ENCODE measurements around the gene XRCC3.

XRCC3 gene

GRCh38 chr14:103728141-103728540 is 12.9 kb upstream of the XRCC3 start:
- ATAC-seq (replicated peaks): no peak
- Mint-ChIP-seq H3K4me1 (ENCODE audit: low read depth in 2 of 2) (peaks cover 0 to 1% of the 10 kb centered on the region in 2 donors), H3K9me3 (no peaks in the 10 kb centered on the region), H3K4me3 (no peak overlapping the region), H3K36me3 (ENCODE audit: insufficient read depth) (peaks cover 8% of the 10 kb centered on the region), H3K27ac (no peak overlapping the region), H3K27me3 (no peaks in the 10 kb centered on the region)
- no peak for DNase-seq

GRCh38 chr14:103727313-103727980 is 12.2 kb upstream of the XRCC3 start:
- no peak for DNase-seq
- no peak overlapping the region for H3K4me3 Mint-ChIP-seq
- no peak overlapping the region for H3K27ac Mint-ChIP-seq
- H3K4me1 Mint-ChIP-seq (ENCODE audit: low read depth in 2 of 2): peaks cover 0 to 1% of the 10 kb centered on the region in 2 donors
- no peaks in the 10 kb centered on the region for H3K9me3 Mint-ChIP-seq
- peaks cover 8% of the 10 kb centered on the region for H3K36me3 Mint-ChIP-seq (ENCODE audit: insufficient read depth)
- no peak for ATAC-seq (replicated peaks)
- no peaks in the 10 kb centered on the region for H3K27me3 Mint-ChIP-seq

GRCh38 chr14:103726474-103726873 is 11.2 kb upstream of the XRCC3 start:
- Mint-ChIP-seq H3K9me3 (no peaks in the 10 kb centered on the region), H3K27me3 (no peaks in the 10 kb centered on the region), H3K27ac (no peak overlapping the region), H3K36me3 (ENCODE audit: insufficient read depth) (peaks cover 2% of the 10 kb centered on the region), H3K4me1 (ENCODE audit: low read depth in 2 of 2) (peaks cover 1 to 5% of the 10 kb centered on the region in 2 donors), H3K4me3 (no peak overlapping the region)
- ATAC-seq (replicated peaks): no peak
- DNase-seq: no peak

- H3K4me1 Mint-ChIP-seq (ENCODE audit: low read depth in 2 of 2): peaks cover 3 to 8% of the 10 kb centered on the region in 2 donors
These were observed 10.6 kb upstream of the XRCC3 start for GRCh38 chr14:103725739-103726395.

GRCh38 chr14:103725001-103725682 is 9.9 kb upstream of the XRCC3 start:
- Mint-ChIP-seq H3K36me3 (ENCODE audit: insufficient read depth) (no peaks in the 10 kb centered on the region), H3K27ac (no peak overlapping the region), H3K9me3 (no peaks in the 10 kb centered on the region), H3K4me1 (ENCODE audit: low read depth in 2 of 2) (peaks cover 7 to 10% of the 10 kb centered on the region in 2 donors), H3K4me3 (no peak overlapping the region), H3K27me3 (no peaks in the 10 kb centered on the region)
- no peak for DNase-seq
- ATAC-seq (replicated peaks): no peak

More at GRCh38 chr14:103725739-103726395, 10.6 kb upstream of the XRCC3 start:
- Mint-ChIP-seq H3K36me3 (ENCODE audit: insufficient read depth) (no peaks in the 10 kb centered on the region), H3K9me3 (no peaks in the 10 kb centered on the region), H3K27ac (no peak overlapping the region), H3K4me3 (no peak overlapping the region), H3K27me3 (no peaks in the 10 kb centered on the region)
- ATAC-seq (replicated peaks) (no peak), DNase-seq (no peak)

GRCh38 chr14:103724116-103724515 is 8.9 kb upstream of the XRCC3 start:
- ATAC-seq (replicated peaks) (no peak), DNase-seq (no peak)
- H3K4me1 Mint-ChIP-seq (ENCODE audit: low read depth in 2 of 2): peaks cover 10 to 12% of the 10 kb centered on the region in 2 donors
- H3K9me3 Mint-ChIP-seq: no peaks in the 10 kb centered on the region
- no peaks in the 10 kb centered on the region for H3K27me3 Mint-ChIP-seq
- no peak overlapping the region for H3K27ac Mint-ChIP-seq
- no peak overlapping the region for H3K4me3 Mint-ChIP-seq
- H3K36me3 Mint-ChIP-seq (ENCODE audit: insufficient read depth): no peaks in the 10 kb centered on the region

GRCh38 chr14:103723748-103724081 is 8.5 kb upstream of the XRCC3 start:
- no peaks in the 10 kb centered on the region for H3K9me3 Mint-ChIP-seq
- no peaks in the 10 kb centered on the region for H3K27me3 Mint-ChIP-seq
- no peak for ATAC-seq (replicated peaks)
- H3K36me3 Mint-ChIP-seq (ENCODE audit: insufficient read depth): no peaks in the 10 kb centered on the region
- H3K4me1 Mint-ChIP-seq (ENCODE audit: low read depth in 2 of 2): peaks cover 12 to 14% of the 10 kb centered on the region in 2 donors
- H3K27ac Mint-ChIP-seq: no peak overlapping the region
- no peak for DNase-seq
- H3K4me3 Mint-ChIP-seq: no peak overlapping the region

- no peak for ATAC-seq (replicated peaks)
- Mint-ChIP-seq H3K27me3 (no peaks in the 10 kb centered on the region), H3K9me3 (no peaks in the 10 kb centered on the region), H3K4me3 (no peak overlapping the region), H3K27ac (no peak overlapping the region), H3K4me1 (ENCODE audit: low read depth in 2 of 2) (peaks cover 25 to 26% of the 10 kb centered on the region in 2 donors), H3K36me3 (ENCODE audit: insufficient read depth) (no peaks in the 10 kb centered on the region)
- DNase-seq: no peak
These were observed 6.3 kb upstream of the XRCC3 start for GRCh38 chr14:103721334-103722120.

GRCh38 chr14:103719751-103720150 is 4.5 kb upstream of the XRCC3 start:
- Mint-ChIP-seq H3K9me3 (no peaks in the 10 kb centered on the region), H3K27me3 (no peaks in the 10 kb centered on the region), H3K27ac (peak overlapping the region in 1 of 2 donors; percentile 35), H3K36me3 (ENCODE audit: insufficient read depth) (peaks cover 5% of the 10 kb centered on the region), H3K4me3 (no peak overlapping the region), H3K4me1 (ENCODE audit: low read depth in 2 of 2) (peaks cover 30% of the 10 kb centered on the region in 2 donors)
- ATAC-seq (replicated peaks) (no peak), DNase-seq (no peak)

GRCh38 chr14:103718572-103718971 is 3.3 kb upstream of the XRCC3 start:
- ATAC-seq (replicated peaks) (no peak), DNase-seq (no peak)
- H3K9me3 Mint-ChIP-seq: no peaks in the 10 kb centered on the region
- H3K4me1 Mint-ChIP-seq (ENCODE audit: low read depth in 2 of 2): peaks cover 35 to 36% of the 10 kb centered on the region in 2 donors
- peak overlapping the region in 1 of 2 donors; percentile 93 for H3K4me3 Mint-ChIP-seq
- H3K27ac Mint-ChIP-seq: no peak overlapping the region
- peaks cover 5% of the 10 kb centered on the region for H3K36me3 Mint-ChIP-seq (ENCODE audit: insufficient read depth)
- no peaks in the 10 kb centered on the region for H3K27me3 Mint-ChIP-seq

- H3K27ac Mint-ChIP-seq: no peak overlapping the region
These were observed 1.7 kb upstream of the XRCC3 start for GRCh38 chr14:103716899-103717411.

GRCh38 chr14:103716091-103716801 is 995 bp upstream of the XRCC3 start:
- Mint-ChIP-seq H3K36me3 (ENCODE audit: insufficient read depth) (peaks cover 5% of the 10 kb centered on the region), H3K27ac (no peak overlapping the region), H3K4me3 (peak overlapping the region; percentile 88 to 93), H3K9me3 (no peaks in the 10 kb centered on the region), H3K27me3 (no peaks in the 10 kb centered on the region), H3K4me1 (ENCODE audit: low read depth in 2 of 2) (peaks cover 32 to 39% of the 10 kb centered on the region in 2 donors)
- ATAC-seq (replicated peaks) (no peak), DNase-seq (peak in 1 of 3 experiments; percentile 8)

More at GRCh38 chr14:103716899-103717411, 1.7 kb upstream of the XRCC3 start:
- DNase-seq (no peak), ATAC-seq (replicated peaks) (no peak)
- peak overlapping the region; percentile 88 to 93 for H3K4me3 Mint-ChIP-seq
- H3K9me3 Mint-ChIP-seq: no peaks in the 10 kb centered on the region
- H3K27me3 Mint-ChIP-seq: no peaks in the 10 kb centered on the region
- peaks cover 39 to 40% of the 10 kb centered on the region in 2 donors for H3K4me1 Mint-ChIP-seq (ENCODE audit: low read depth in 2 of 2)
- H3K36me3 Mint-ChIP-seq (ENCODE audit: insufficient read depth): peaks cover 5% of the 10 kb centered on the region
